ENCODE data around the gene C2orf78. TPM values are rescaled to one million over a fixed set of nuclear protein-coding genes. Genes with fewer than 3 reads are reported as not detected.
"Not testable (repeated sequence)": the region's sequence is repeated elsewhere in the genome, so short reads cannot be mapped to it uniquely, and the experiment has no call there.

Gene C2orf78
- polyA plus RNA-seq (ENCODE audit: insufficient read length) = not detected

DNA sequence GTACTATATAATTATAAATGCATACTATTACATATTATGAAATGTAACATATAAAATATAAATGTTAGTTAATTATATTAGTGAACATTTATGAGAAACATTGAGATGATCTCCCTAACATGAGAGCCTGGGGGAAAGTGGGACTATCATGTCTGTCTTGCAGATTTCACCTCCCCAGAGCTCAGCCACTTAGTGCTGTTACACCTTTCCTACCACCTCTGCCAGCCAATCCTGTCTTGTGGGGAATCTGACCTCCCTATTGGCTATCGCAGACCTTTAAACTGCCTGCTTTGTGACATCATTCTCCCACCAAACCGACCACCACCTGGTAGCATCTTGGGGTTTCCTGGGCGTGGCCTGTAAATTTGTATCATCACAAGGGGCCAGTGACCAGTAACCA, at the start of gene C2orf78:
Gene C2orf78, plus strand, starts transcription at position 301 of the 400 bp plus-strand sequence. CDS start 127 bp downstream, outside the sequence.
- not testable (repeated sequence) for DNase-seq (ENCODE audit: low read depth)

- no peak for DNase-seq (ENCODE audit: low read depth)
These were observed 47.6 kb upstream of the C2orf78 start for GRCh38 chr2:73736378-73736777.

DNA sequence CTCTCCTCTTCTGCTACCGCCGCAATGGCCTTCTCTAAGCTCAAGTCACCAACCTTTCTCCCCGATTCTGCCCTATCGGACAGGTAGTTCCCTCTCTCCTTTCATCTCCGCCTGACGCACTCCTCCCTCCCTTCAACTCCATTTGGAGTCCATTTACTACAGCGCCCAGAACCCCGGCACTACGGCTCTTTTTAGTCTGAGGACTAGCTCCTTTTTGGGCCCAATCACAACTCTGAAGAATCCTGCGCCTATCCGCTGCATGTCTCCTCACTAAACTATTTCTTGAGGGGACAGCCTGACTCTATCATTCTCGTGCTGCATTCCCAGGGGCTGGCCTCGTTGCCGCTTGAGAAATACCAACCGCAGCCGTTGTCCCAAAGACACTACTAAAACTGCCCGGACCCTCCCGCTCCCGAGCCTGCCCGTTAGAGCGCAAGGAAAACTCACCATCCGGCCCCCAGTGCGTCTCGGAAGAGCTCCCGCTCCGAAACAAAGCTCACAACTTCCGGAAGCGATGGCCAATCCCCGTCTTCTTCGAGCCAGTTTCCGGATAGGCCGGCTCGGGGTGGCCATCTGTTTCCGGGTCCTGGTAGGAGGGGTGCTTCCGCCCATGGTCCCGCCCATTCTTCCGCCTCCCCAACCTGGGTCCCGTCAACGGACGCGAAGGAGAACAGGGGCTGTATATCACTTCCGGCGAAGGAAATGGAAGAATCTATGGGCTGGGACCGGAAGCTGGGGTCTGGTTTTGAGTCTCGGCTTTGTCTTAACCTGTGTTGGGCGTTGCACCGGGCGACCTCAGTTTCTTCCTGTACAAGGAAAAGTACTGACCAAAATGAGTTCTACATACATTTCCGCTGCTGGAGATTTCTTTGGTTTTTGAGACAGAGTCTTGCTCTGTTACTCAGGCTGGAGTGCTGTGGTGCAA, 46.9 kb upstream of the C2orf78 start, which contains the start of gene TPRKB:
Gene TPRKB, minus strand, starts transcription at position 491 of the 925 bp plus-strand sequence. CDS start 2,776 bp downstream, outside the sequence.
- peak; percentile 92 for DNase-seq (ENCODE audit: low read depth)

- no peak for DNase-seq (ENCODE audit: low read depth)
These were observed 44.9 kb upstream of the C2orf78 start for GRCh38 chr2:73739101-73739500.

DNA sequence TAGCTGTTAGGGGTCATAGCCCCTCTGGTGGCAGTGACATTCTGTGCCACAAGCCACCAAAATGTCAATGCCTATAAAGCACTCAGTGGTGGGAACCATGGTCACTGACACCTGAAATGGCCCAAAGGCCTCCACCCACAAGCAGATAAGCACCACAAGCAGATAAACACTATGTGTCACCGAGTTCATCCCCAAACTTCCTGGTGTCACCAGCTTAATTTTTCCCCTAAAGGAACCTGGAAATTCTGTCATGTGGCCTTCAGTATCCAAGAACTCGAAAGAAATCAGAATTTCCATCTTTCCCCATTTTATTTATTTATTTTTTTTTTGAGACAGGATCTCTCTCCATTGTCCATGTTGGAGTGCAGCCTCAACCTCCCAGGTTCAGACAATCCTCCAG, 43.2 kb upstream of the C2orf78 start:
- DNase-seq (ENCODE audit: low read depth) = no peak

DNA sequence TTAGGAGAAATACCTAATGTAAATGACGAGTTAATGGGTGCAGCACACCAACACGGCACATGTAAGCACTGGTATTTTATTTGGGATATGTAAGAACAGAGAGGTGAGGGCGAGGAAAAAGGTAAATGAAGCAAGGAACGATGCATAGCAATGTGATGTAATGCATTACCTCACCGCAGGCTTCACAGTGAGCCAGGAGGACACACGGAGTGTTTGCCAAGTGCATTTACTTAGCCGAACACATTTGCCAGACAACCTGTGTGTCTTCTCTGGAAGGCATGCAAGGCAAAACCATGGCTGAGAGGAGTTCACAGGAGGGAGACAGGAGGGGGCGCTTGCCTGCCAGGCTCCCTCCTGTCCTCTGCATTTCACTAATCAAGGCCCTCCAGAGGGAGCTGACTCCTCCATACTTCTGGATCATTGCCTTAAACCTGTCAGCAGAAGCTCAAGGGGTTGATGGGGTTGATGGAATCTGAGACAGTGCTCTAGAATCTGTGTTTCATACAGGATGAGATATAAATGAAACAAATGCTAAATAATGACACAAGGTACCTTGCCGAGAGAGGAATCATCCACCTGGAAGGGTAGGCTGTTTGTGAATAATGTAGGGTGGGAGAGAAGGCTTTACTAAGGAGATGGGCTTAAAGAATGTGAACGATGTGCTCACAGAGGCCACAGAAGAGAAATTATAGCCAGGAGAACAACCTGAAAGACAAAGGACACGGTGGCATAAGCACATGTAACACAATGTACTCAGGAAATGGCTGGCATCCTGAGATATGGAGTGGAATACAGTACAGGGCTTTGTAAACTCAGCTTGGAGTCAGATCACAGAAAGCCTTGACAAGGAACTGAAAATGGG, 37.7 kb upstream of the C2orf78 start:
- no peak for DNase-seq (ENCODE audit: low read depth)

GRCh38 chr2:73746877-73747208, 37.1 kb upstream of the C2orf78 start:
- DNase-seq (ENCODE audit: low read depth) = no peak

- no peak for DNase-seq (ENCODE audit: low read depth)
These were observed 34.7 kb upstream of the C2orf78 start for GRCh38 chr2:73749314-73749713.

DNA sequence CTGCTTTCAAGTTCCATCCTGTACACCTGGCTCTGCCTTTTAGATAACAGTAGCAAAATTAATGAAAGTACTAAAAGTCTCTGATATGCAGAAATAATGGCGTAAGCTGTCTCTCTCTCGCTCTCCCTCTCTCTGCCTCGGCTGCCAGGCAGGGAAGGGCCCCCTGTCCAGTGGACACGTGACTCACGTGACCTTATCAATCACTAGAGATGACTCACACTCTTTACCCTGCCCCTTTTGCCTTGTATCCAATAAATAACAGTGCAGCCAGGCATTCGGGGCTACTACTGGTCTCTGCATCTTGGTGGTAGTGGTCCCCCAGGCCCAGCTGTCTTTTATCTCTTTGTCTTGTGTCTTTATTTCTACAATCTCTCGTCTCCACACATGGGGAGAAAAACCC, 29.7 kb upstream of the C2orf78 start:
- not testable (repeated sequence) for DNase-seq (ENCODE audit: low read depth)

- DNase-seq (ENCODE audit: low read depth) = no peak
These were observed 24.7 kb upstream of the C2orf78 start for GRCh38 chr2:73759285-73759764.

DNA sequence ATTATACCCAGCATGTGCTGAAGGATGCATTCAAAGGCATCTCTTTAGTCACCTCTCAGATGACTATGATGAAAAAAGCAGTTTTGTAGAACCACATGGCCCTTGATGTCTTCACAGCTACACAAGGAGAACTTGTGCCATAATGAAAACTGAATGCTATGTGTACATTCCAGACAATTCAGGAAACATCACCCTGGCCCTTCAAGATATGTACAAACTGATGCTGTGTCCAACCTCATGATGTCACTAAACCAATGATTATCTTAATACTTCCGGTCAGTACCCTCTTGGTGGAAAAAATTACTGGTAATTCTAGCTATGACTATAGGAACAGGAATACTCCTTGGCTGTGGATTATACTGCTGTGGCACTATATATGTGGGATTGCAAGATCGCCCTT, 24.1 kb upstream of the C2orf78 start:
- DNase-seq (ENCODE audit: low read depth) = no peak

- DNase-seq (ENCODE audit: low read depth) = no peak
These were observed 21.4 kb upstream of the C2orf78 start for GRCh38 chr2:73762571-73762970.

GRCh38 chr2:73764945-73765344, 19.0 kb upstream of the C2orf78 start:
- DNase-seq (ENCODE audit: low read depth) = no peak

DNA sequence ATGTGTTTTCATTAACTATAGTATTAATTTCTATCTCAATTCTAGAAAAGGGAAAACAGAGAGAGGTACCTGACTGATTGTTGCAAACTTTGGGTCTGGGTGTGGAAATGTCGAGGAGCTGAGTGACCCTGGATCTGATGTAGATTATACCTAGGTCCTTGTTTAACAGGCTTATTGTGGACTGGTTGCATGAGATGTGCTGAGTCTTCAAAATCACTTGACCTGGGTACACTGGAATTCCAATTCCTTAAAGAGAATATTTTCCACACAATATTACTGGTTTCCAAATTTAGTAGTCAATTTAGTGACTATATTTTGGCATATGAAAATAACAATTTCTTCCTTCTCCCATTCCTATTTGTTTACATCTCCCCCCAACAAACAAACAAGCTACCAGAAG, 17.6 kb upstream of the C2orf78 start:
- DNase-seq (ENCODE audit: low read depth) = no peak

- DNase-seq (ENCODE audit: low read depth) = no peak
These were observed 17.0 kb upstream of the C2orf78 start for GRCh38 chr2:73766994-73767393.

DNA sequence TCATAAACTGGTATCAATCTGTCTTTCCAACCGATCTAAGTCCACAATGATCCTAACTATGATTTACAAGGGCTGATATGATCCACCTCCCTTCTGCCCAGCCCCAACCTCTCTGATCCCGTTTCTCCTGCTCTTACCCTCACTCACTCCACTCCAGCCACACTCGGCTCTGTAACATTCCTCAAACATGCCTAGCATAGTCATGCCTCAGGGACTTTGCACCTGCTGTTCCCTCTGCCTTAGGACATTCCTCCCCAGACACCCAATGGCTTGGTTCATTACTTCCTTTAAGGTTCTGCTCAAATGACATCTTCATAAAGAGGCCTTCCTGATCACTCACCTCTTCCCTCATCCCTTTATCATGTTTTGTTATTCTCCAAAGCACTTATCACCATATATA, 13.3 kb upstream of the C2orf78 start:
- DNase-seq (ENCODE audit: low read depth) = no peak

GRCh38 chr2:73772819-73773218, 11.2 kb upstream of the C2orf78 start:
- DNase-seq (ENCODE audit: low read depth) = no peak

DNA sequence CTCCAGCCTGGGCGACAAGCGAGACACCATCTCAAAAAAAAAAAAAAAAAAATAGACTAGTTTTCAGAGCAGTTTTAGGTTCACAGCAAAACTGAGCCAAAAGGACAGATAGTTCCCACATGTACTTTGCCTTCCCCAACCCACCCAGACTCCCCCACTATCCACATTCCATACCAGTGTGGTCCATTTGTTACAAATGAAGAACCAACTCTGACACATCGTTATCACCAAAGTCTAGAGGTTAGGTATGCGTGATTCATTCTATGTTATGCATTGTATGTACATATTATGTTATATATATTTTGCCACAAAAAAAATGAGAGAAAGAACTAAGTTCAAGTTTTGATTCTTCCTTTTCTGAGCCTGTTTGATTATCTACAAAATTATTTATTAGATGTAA, 7.6 kb upstream of the C2orf78 start:
- DNase-seq (ENCODE audit: low read depth) = no peak

GRCh38 chr2:73776869-73777519, 7.0 kb upstream of the C2orf78 start:
- no peak for DNase-seq (ENCODE audit: low read depth)

GRCh38 chr2:73778867-73779466, 5.0 kb upstream of the C2orf78 start:
- not testable (repeated sequence) for DNase-seq (ENCODE audit: low read depth)

DNA sequence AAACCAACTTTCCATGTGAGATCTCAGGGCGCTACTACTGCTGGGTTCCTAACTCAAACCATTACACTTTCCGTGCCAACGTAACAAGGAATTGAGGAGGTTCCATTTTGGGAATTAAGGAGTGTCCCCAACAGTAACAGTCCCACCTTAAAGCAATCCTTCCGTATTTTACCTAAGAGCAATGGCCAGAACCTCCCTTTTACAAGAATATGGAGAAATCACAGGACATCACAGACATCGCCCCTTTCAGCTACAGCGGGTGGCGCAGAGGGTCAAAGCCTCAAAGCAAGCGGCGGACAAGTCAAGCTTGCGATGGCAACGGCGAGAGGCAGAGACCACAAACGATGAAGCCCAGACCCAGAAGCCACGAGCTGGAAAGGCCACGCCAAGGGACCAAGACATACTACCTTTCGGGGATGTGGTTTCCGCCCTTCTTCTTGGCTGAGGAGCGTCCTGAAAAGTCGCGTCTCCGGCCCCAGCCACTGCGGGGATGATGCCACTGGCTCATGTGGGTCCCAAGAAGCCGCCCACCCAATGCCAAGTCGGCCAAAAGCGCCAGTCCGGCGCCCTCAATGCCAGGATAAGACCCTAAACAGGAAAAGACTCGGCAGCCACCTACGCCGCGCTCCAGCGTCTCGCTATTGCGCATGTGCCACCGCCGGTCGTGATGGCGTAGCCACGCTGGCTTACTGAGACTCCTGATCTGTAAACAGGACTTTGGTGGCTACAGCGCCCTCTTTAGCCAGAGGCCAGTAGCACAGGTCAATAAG, 4.3 kb upstream of the C2orf78 start, which contains the start of gene DUSP11:
Gene DUSP11, minus strand, starts transcription at position 637 of the 770 bp plus-strand sequence. Its CDS starts 129 bp downstream, at position 508.
- peak; percentile 92 for DNase-seq (ENCODE audit: low read depth)

All from forelimb muscle (tissue), 1 donor.